Measurements from ENCODE around the gene CAPNS1.

CAPNS1 gene

DNA sequence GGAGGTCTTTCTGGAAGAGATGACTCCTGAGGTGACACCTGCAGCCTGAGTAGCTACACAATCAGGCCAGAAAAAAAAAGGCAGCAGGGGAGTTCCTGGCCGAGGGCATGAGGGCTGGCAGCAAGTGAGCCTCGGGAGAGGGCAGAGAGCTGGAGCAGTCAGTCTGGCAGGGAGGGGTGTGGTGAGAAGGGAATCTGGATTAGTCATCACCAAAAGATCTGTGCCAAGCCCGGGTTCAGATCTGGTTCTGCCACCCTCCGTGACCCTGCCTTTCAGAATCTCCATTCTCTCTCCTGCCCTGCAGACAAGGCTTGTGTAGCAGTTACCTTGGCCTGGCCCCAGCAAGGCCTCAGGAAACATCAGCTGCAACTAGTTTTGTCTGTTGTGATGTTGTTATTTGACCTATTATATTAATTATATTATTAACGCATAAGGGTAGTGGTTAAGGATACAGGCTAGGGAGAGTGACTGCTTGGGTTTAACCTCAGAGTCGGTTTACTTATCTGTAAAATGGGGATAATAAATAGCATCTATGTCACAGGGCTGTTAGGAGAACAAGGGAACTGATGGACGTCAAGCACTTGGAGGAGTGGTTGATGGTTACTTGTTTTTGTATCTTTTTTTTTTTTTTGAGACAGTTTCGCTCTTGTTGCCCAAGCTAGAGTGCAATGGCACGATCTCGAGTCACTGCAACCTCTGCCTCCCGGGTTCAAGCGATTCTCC is 2.7 kb upstream of the CAPNS1 start:
- 0 out of 2 replicates have a peak, but pooled peaks have one; percentile 15 for TF ChIP-seq ISL1 (CRISPR knock-in tag; IDR thresholded peaks at IDR 0.05)
- no peak for TF ChIP-seq PPARA (CRISPR knock-in tag; IDR thresholded peaks at IDR 0.05; ENCODE audit: borderline replicate concordance)
- TF ChIP-seq TCF4 (CRISPR knock-in tag; IDR thresholded peaks at IDR 0.05; ENCODE audit: borderline replicate concordance): no peak
- ATAC-seq: peak; percentile 45

DNA sequence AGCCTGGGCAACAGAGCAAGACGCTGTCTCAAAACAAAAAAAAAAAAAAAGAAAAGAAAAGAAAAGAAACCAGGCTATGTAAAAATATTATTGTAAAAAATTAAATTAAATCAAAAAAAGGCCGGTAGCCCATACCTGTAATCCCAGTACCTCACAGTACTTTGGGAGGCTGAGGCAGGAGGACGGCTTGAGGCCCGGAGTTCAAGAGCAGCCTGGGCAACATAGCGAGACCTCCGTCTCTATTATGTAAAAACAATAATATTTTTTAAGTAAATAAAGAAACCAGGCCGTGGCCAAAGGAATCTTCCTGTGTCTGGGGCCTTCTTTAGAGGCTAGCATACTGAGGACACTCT is 770 bp upstream of the CAPNS1 start:
- no peak for ATAC-seq
- TF ChIP-seq, protein P1, sequence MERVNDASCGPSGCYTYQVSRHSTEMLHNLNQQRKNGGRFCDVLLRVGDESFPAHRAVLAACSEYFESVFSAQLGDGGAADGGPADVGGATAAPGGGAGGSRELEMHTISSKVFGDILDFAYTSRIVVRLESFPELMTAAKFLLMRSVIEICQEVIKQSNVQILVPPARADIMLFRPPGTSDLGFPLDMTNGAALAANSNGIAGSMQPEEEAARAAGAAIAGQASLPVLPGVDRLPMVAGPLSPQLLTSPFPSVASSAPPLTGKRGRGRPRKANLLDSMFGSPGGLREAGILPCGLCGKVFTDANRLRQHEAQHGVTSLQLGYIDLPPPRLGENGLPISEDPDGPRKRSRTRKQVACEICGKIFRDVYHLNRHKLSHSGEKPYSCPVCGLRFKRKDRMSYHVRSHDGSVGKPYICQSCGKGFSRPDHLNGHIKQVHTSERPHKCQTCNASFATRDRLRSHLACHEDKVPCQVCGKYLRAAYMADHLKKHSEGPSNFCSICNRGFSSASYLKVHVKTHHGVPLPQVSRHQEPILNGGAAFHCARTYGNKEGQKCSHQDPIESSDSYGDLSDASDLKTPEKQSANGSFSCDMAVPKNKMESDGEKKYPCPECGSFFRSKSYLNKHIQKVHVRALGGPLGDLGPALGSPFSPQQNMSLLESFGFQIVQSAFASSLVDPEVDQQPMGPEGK (CRISPR knock-in tag; IDR thresholded peaks at IDR 0.05; ENCODE audit: borderline replicate concordance): no peak

DNA sequence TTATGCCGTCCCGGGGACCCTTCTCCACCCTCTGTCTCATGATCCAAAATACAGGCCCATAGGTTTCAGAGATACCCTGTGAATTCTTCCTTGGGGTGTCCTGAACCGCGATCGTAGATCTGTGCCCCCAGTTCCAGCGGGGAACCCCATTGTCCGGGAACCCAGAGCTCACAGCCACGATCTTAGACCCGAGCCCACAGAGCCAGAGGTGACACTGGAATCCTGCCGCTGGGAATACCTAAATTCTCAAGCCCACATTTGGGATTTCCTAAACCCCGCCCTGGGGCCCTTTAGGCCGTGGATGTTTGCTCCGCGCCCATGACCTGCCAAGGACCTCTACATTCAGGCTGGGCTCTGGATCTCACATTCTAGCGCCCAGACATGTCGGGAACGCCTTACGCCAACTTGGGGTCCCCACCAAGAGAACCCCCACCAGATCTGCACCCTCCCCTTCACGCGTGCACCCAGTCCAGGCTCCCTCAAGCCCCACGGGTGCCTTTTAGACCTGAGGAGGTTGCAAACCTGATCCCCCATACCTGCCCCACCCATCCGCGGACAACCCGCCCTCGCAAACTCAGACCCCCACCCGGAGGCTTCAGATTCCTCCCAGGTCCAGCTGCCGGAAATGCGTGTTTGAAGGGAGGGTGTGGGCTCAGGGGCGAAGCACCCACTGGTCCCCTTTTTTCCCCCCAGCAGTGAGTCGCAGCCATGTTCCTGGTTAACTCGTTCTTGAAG is 605 bp downstream of the CAPNS1 start:
- ATAC-seq: peak; percentile 24
- TF ChIP-seq ZFP30 (CRISPR knock-in tag; IDR thresholded peaks at IDR 0.05) (no peak), ARNTL (CRISPR knock-in tag; IDR thresholded peaks at IDR 0.05; ENCODE audit: borderline replicate concordance, low read depth) (no peak), ISL1 (CRISPR knock-in tag; IDR thresholded peaks at IDR 0.05) (no peak), PPARA (CRISPR knock-in tag; IDR thresholded peaks at IDR 0.05; ENCODE audit: borderline replicate concordance) (no peak), ZNF565 (CRISPR knock-in tag; conservative IDR thresholded peaks at IDR 0.05; ENCODE audit: low read depth) (no peak), ZNF8 (CRISPR knock-in tag; IDR thresholded peaks at IDR 0.05) (no peak), ZFP3 (CRISPR knock-in tag; IDR thresholded peaks at IDR 0.05) (no peak), ESRRG (CRISPR knock-in tag; IDR thresholded peaks at IDR 0.05) (no peak), SNAI2 (CRISPR knock-in tag; IDR thresholded peaks at IDR 0.05) (no peak)
- TF ChIP-seq, protein P2, sequence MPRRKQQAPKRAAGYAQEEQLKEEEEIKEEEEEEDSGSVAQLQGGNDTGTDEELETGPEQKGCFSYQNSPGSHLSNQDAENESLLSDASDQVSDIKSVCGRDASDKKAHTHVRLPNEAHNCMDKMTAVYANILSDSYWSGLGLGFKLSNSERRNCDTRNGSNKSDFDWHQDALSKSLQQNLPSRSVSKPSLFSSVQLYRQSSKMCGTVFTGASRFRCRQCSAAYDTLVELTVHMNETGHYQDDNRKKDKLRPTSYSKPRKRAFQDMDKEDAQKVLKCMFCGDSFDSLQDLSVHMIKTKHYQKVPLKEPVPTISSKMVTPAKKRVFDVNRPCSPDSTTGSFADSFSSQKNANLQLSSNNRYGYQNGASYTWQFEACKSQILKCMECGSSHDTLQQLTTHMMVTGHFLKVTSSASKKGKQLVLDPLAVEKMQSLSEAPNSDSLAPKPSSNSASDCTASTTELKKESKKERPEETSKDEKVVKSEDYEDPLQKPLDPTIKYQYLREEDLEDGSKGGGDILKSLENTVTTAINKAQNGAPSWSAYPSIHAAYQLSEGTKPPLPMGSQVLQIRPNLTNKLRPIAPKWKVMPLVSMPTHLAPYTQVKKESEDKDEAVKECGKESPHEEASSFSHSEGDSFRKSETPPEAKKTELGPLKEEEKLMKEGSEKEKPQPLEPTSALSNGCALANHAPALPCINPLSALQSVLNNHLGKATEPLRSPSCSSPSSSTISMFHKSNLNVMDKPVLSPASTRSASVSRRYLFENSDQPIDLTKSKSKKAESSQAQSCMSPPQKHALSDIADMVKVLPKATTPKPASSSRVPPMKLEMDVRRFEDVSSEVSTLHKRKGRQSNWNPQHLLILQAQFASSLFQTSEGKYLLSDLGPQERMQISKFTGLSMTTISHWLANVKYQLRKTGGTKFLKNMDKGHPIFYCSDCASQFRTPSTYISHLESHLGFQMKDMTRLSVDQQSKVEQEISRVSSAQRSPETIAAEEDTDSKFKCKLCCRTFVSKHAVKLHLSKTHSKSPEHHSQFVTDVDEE (CRISPR knock-in tag; IDR thresholded peaks at IDR 0.05): no peak
- TF ChIP-seq, protein P3, sequence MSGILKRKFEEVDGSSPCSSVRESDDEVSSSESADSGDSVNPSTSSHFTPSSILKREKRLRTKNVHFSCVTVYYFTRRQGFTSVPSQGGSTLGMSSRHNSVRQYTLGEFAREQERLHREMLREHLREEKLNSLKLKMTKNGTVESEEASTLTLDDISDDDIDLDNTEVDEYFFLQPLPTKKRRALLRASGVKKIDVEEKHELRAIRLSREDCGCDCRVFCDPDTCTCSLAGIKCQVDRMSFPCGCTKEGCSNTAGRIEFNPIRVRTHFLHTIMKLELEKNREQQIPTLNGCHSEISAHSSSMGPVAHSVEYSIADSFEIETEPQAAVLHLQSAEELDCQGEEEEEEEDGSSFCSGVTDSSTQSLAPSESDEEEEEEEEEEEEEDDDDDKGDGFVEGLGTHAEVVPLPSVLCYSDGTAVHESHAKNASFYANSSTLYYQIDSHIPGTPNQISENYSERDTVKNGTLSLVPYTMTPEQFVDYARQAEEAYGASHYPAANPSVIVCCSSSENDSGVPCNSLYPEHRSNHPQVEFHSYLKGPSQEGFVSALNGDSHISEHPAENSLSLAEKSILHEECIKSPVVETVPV (CRISPR knock-in tag; IDR thresholded peaks at IDR 0.05): no peak

DNA sequence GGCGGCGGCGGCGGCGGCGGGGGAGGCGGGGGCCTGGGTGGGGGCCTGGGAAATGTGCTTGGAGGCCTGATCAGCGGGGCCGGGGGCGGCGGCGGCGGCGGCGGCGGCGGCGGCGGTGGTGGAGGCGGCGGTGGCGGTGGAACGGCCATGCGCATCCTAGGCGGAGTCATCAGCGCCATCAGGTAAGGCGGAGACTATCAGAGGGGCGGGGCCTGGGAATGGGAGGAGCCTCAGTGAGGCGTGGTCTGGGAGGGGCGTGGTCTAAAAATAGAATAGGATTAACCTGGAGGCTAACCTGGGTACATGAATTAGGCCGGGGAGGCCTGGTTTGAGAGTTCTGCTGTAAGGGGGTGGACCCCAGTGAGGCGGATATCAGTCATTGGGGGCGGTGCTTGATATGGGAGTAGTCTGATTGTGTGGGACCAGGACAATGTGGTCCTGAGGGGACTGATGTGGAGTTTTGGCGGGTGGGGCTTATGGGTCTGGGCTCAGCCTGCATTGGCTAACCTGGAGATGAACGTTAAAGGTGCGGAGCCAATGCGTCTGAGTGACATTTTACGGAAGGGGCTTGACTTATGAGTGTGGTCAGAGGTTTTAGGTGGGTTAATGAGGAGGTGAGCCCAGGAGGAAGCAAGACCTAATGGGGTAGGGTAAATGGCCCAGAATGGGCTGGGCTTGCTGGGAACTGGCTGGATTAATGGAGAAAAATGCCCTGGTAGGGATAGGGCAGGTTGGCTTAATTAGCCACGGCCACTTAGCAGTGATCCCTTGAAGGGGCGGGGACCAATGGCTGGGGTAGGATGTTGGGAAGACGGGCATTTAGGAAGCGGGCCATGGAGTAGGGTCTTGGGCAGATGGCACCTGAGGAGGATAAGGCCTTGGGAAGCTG is 1.4 kb downstream of the CAPNS1 start:
- ATAC-seq: peak; percentile 65

More for the DNA sequence above, 1.4 kb downstream of the CAPNS1 start:
- TF ChIP-seq ZFP30 (CRISPR knock-in tag; IDR thresholded peaks at IDR 0.05) (no peak), RARB (CRISPR knock-in tag; IDR thresholded peaks at IDR 0.05) (no peak), ZFP3 (CRISPR knock-in tag; IDR thresholded peaks at IDR 0.05) (no peak), OSR1 (CRISPR knock-in tag; IDR thresholded peaks at IDR 0.05) (no peak), ZNF70 (CRISPR knock-in tag; IDR thresholded peaks at IDR 0.05) (no peak), SNAI2 (CRISPR knock-in tag; IDR thresholded peaks at IDR 0.05) (no peak), TOX (CRISPR knock-in tag; IDR thresholded peaks at IDR 0.05; ENCODE audit: borderline replicate concordance) (no peak), ARNTL (CRISPR knock-in tag; IDR thresholded peaks at IDR 0.05; ENCODE audit: borderline replicate concordance, low read depth) (no peak), CSDC2 (CRISPR knock-in tag; IDR thresholded peaks at IDR 0.05) (no peak), BACH2 (CRISPR knock-in tag; IDR thresholded peaks at IDR 0.05; ENCODE audit: borderline replicate concordance) (no peak)
- TF ChIP-seq, protein P4, sequence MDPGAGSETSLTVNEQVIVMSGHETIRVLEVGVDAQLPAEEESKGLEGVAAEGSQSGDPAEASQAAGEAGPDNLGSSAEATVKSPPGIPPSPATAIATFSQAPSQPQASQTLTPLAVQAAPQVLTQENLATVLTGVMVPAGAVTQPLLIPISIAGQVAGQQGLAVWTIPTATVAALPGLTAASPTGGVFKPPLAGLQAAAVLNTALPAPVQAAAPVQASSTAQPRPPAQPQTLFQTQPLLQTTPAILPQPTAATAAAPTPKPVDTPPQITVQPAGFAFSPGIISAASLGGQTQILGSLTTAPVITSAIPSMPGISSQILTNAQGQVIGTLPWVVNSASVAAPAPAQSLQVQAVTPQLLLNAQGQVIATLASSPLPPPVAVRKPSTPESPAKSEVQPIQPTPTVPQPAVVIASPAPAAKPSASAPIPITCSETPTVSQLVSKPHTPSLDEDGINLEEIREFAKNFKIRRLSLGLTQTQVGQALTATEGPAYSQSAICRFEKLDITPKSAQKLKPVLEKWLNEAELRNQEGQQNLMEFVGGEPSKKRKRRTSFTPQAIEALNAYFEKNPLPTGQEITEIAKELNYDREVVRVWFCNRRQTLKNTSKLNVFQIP (CRISPR knock-in tag; IDR thresholded peaks at IDR 0.05; ENCODE audit: borderline replicate concordance, low read depth): no peak

Measured in SK-N-SH treated with all-trans-retinoic acid at 6 μM for 48 hours (cell line).